ENCODE data around the gene ARF3.
A peak's percentile ranks its signal among the peaks of the same experiment; 100 is the strongest.

ARF3 gene

DNA sequence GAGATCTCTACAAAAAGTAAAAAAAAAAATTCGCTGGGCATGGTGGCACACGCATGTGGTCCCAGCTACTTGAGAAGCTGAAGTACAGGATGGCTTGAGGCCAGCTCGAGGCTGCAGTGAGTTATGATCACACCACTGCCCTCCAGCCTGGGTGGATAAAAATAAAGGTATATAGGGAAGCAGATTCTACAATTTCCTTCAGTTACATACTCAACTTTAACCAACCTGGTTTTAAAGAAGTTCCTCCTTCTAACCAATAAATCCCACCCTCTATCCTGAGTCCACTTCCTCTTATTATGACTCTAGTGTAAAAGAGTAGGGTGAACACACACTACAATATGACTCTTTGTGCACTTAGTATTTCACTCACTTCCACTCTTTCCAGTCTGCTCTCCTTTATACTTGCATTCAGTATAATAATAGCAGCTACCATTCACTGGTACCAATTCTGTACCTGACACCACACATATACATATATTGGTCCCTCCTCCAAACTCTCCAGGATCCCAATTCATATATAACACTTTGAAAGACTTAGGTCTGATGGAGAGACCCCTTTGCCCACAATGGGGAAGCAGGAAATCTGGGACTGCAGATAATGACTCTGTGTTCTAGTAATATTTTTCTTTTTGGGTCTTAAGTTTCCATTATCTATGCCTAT, 2.3 kb downstream of the ARF3 start:
- peaks cover 5% of the 10 kb centered on the region for H3K27me3 Mint-ChIP-seq (ENCODE audit: low read depth)
- H3K27ac Mint-ChIP-seq, result peak overlapping the region in 1 of 3 experiments; percentile 91
- no peaks in the 10 kb centered on the region for H3K9me3 Mint-ChIP-seq
- peaks cover 30% of the 10 kb centered on the region for H3K36me3 Mint-ChIP-seq (ENCODE audit: low read depth)
- TF ChIP-seq, protein P1, sequence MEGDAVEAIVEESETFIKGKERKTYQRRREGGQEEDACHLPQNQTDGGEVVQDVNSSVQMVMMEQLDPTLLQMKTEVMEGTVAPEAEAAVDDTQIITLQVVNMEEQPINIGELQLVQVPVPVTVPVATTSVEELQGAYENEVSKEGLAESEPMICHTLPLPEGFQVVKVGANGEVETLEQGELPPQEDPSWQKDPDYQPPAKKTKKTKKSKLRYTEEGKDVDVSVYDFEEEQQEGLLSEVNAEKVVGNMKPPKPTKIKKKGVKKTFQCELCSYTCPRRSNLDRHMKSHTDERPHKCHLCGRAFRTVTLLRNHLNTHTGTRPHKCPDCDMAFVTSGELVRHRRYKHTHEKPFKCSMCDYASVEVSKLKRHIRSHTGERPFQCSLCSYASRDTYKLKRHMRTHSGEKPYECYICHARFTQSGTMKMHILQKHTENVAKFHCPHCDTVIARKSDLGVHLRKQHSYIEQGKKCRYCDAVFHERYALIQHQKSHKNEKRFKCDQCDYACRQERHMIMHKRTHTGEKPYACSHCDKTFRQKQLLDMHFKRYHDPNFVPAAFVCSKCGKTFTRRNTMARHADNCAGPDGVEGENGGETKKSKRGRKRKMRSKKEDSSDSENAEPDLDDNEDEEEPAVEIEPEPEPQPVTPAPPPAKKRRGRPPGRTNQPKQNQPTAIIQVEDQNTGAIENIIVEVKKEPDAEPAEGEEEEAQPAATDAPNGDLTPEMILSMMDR (IDR thresholded peaks at IDR 0.05; ENCODE audit: unreplicated experiment in 3 of 3), result no peak
- peaks cover 30% of the 10 kb centered on the region for H3K4me1 Mint-ChIP-seq
- peak overlapping the region; percentile 98 for H3K4me3 Mint-ChIP-seq

DNA sequence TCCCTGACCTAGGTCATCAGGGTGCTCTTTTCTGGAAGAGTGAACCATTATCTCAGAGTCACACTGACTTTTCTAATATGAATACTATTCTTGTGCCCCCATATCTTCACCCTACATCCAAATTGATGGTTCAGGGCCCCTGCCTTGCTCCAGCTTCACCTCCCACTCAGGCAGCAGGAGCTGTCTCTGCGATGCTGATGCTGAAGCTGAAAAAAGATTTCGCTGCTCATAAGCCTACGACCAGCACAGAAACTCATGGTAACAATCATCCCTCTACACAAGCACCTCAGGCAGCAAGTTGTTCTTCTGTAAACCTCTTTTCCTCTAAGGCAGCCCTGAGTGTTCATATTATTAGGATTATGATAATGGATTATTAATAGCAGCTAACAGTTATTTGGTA, 3.2 kb downstream of the ARF3 start:
- H3K27ac Mint-ChIP-seq, result no peak overlapping the region
- H3K27me3 Mint-ChIP-seq (ENCODE audit: low read depth), result peaks cover 5% of the 10 kb centered on the region
- no peaks in the 10 kb centered on the region for H3K9me3 Mint-ChIP-seq
- H3K36me3 Mint-ChIP-seq (ENCODE audit: low read depth), result peaks cover 34% of the 10 kb centered on the region
- H3K4me1 Mint-ChIP-seq, result peaks cover 30% of the 10 kb centered on the region
- H3K4me3 Mint-ChIP-seq, result peak overlapping the region in 1 of 3 experiments; percentile 6
- TF ChIP-seq, protein P1 (IDR thresholded peaks at IDR 0.05; ENCODE audit: unreplicated experiment in 3 of 3), result no peak

DNA sequence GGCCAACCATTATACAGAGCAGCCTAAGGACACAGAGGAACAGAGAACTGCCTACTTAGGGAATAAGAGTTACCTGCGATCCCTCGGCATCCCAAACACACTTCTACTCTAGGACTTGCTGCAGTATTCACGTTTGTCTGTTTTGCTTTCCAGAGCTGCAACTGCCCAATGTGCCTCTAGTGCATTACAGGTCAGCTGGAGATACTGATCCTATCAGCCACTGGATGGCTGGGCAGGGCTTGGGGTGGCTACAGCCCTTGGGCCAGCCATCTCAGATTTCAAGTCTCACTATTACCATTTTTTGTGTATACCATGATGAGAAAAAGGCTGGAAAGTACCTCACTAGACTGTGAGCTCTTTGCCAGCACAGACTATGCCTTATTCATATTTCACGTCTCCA, 4.6 kb downstream of the ARF3 start:
- TF ChIP-seq, protein P1 (IDR thresholded peaks at IDR 0.05; ENCODE audit: unreplicated experiment in 3 of 3), result no peak
- no peak overlapping the region for H3K27ac Mint-ChIP-seq
- peaks cover 39% of the 10 kb centered on the region for H3K36me3 Mint-ChIP-seq (ENCODE audit: low read depth)
- no peak overlapping the region for H3K4me3 Mint-ChIP-seq
- H3K27me3 Mint-ChIP-seq (ENCODE audit: low read depth), result peaks cover 5% of the 10 kb centered on the region
- peaks cover 27% of the 10 kb centered on the region for H3K4me1 Mint-ChIP-seq
- H3K9me3 Mint-ChIP-seq, result no peaks in the 10 kb centered on the region

DNA sequence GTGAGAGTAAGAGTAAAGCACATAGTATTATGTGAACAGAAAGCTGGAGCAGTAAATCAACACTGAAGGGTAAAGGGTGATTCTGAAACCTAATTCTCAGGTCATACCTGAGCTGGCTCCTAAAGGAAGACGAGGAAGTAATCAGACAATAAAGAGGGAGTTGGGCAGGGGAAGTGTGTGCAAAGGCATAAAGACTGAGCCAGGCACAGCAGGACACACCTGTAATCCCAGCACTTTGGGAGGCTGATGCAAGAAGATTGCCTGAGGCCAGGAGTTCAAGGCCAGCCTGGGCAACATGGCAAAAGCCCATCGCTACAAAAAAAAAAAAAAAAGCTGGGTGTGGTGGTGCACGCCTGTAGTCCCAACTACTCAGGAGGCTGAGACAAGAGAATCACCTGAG, 9.6 kb downstream of the ARF3 start:
- no peak overlapping the region for H3K4me3 Mint-ChIP-seq
- no peaks in the 10 kb centered on the region for H3K9me3 Mint-ChIP-seq
- H3K36me3 Mint-ChIP-seq (ENCODE audit: low read depth), result peaks cover 26% of the 10 kb centered on the region
- TF ChIP-seq, protein P1 (IDR thresholded peaks at IDR 0.05; ENCODE audit: unreplicated experiment in 3 of 3), result no peak
- H3K27ac Mint-ChIP-seq, result peak overlapping the region in 1 of 3 experiments; percentile 33
- H3K27me3 Mint-ChIP-seq (ENCODE audit: low read depth), result no peaks in the 10 kb centered on the region
- peaks cover 10% of the 10 kb centered on the region for H3K4me1 Mint-ChIP-seq

DNA sequence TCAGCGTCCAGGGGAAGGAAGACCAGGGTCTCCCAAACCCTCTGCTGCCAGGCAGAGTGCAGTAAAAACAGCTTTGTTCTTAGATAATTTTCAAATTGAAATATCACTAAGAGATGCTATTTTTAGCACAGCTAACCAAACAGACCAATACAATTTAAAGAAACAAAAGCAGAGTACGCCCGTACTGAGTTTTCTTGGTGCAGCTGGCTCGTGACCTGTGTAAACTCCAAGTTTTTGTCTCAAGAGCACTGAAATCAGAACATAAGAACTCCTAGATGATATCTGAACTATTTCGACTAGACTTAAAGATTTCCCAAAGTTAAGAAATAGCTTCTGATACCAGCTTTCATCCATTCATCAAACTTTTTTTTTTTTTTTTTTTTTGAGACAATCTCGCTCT, 10.3 kb downstream of the ARF3 start:
- peaks cover 28% of the 10 kb centered on the region for H3K36me3 Mint-ChIP-seq (ENCODE audit: low read depth)
- H3K9me3 Mint-ChIP-seq, result no peaks in the 10 kb centered on the region
- no peak overlapping the region for H3K4me3 Mint-ChIP-seq
- H3K27ac Mint-ChIP-seq, result no peak overlapping the region
- TF ChIP-seq, protein P1 (IDR thresholded peaks at IDR 0.05; ENCODE audit: unreplicated experiment in 3 of 3), result no peak
- H3K27me3 Mint-ChIP-seq (ENCODE audit: low read depth), result no peaks in the 10 kb centered on the region
- H3K4me1 Mint-ChIP-seq, result peaks cover 10% of the 10 kb centered on the region

DNA sequence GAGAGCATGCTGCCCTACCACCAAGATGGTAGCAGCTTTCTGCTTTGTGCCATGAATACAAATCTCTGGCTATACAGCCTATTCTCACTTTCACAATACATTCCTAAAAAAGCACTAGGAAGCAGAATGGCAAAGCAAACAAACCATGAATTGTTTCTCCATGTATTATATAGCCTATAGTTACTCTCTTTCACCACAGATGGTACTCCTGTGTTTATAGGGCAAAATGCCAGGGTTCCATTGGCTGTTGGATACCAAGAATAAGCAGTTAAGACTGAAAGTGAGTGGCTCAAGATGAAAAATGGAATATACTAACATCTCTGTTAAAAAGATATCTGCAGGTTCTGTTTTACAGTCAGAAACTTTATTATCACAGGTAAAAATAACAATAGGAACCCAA, 11.1 kb downstream of the ARF3 start:
- Mint-ChIP-seq H3K4me1 (peaks cover 10% of the 10 kb centered on the region), H3K27me3 (ENCODE audit: low read depth) (no peaks in the 10 kb centered on the region), H3K9me3 (no peaks in the 10 kb centered on the region), H3K4me3 (no peak overlapping the region), H3K36me3 (ENCODE audit: low read depth) (peaks cover 31% of the 10 kb centered on the region), H3K27ac (no peak overlapping the region)
- TF ChIP-seq, protein P1 (IDR thresholded peaks at IDR 0.05; ENCODE audit: unreplicated experiment in 3 of 3), result no peak

Measured in nephron (organoid).